Breast epithelium (tissue), 3 donors: Measurements from ENCODE around the gene SPTBN2.

Experiments used
- POLR2A ChIP-seq: fragments of 450-650 bp; IDR thresholded peaks from one replicate; pipeline ENCODE4 v1.6.1; 2016; ENCODE audit warnings: antibody characterized with exemption, mild to moderate bottlenecking, moderate library complexity
- POLR2AphosphoS5 ChIP-seq, 3 donors: sonication (generic); formaldehyde crosslinking; IDR thresholded peaks; one replicate each; pipeline ENCODE4 v1.6.1; 2017; ENCODE audit warnings: antibody characterized with exemption in 3 of 3
- TF ChIP-seq, protein P1 (sequence below), 3 donors: fragments of 450-650 bp; IDR thresholded peaks; one replicate each; pipeline ENCODE4 v1.5.1; 2016 to 2017; ENCODE audit warnings: antibody characterized with exemption in 3 of 3, mild to moderate bottlenecking in 3 of 3, moderate library complexity in 3 of 3

- TF ChIP-seq, protein P1, sequence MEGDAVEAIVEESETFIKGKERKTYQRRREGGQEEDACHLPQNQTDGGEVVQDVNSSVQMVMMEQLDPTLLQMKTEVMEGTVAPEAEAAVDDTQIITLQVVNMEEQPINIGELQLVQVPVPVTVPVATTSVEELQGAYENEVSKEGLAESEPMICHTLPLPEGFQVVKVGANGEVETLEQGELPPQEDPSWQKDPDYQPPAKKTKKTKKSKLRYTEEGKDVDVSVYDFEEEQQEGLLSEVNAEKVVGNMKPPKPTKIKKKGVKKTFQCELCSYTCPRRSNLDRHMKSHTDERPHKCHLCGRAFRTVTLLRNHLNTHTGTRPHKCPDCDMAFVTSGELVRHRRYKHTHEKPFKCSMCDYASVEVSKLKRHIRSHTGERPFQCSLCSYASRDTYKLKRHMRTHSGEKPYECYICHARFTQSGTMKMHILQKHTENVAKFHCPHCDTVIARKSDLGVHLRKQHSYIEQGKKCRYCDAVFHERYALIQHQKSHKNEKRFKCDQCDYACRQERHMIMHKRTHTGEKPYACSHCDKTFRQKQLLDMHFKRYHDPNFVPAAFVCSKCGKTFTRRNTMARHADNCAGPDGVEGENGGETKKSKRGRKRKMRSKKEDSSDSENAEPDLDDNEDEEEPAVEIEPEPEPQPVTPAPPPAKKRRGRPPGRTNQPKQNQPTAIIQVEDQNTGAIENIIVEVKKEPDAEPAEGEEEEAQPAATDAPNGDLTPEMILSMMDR (IDR thresholded peaks at IDR 0.05): peak in 1 of 3 donors; percentile 17
- TF ChIP-seq POLR2A: no peak
- TF ChIP-seq POLR2AphosphoS5 (IDR thresholded peaks at IDR 0.05): no peak
Observed at GRCh38 chr11:66637557-66638176, 91.3 kb downstream of the SPTBN2 start.
